Mucosa of gallbladder (tissue), 1 donor: ENCODE measurements around the gene CLDN25. TPM values are rescaled to one million over a fixed set of nuclear protein-coding genes. Genes with fewer than 3 reads are reported as not detected.

Source experiments
- DNase-seq: peaks from one replicate; pipeline ENCODE4 v3.0.0-alpha.2; 2020; ENCODE audit warnings: low spot score
- total RNA-seq: library from RNA; stranded (reverse); gene quantifications from one replicate; pipeline ENCODE4 v1.2.1, GENCODE V29; 2021
- donor health status: DM: no; HTN: no; CAD: no.

CLDN25 gene
- total RNA-seq, 1 donor from 2014 or later: not detected

DNA sequence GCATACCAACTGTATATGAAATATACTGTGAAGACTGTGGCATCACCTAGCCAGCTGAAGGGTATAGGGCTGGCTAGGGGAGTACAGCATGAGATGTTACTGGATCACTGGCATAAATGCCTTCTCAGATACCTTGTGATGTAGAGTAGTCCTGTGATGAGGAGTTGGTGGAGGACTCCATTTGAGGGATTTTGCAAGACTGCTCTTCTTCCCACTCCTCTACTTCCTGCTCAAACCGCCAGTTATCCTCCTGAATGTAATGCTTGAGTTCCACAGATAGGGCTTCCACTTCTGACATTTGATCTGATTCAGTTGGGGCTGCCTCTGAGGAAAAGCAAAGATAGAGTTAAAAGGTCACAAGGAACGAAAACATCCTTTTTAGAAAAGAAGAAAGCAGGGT lies 29.3 kb downstream of the CLDN25 start:
- DNase-seq: no peak

DNA sequence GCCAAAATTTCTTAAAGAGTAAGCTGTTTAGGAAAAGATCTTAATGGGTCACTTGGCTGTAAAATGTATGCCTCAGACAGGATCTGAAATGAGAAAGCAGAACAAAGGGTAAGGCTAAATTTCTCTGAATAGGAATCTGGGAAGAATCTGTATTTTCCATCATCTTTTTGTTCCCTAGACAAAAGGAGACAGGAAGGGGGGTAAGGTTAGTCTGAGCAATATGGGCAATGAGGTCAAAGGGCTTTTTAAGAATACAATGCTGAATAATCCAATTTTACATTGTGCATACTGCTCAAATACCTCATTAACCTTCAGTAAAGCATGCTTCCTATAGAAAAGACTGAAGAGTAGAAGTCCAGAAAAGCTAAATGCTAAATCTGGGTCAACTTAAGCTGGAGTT lies 34.6 kb downstream of the CLDN25 start:
- no peak for DNase-seq

DNA sequence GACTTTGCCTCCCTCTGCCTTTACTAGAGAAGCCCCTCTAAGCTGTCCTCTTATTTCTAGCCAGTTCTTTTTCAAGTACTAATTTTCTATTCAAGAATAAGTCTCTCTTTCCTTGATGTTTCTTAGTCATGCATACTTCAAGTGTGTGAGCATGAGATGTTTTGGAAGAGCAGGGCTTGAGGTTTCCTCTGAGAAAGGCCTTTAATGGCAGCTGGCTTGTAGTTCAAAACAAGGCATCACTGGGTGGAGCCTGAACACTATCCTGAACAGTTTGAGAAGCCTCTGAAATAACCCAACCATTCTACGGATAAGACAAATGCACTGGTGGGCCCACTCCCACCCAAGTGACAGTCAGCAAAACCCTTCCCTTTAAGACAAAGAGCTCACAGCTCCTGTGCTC lies 37.6 kb downstream of the CLDN25 start:
- no peak for DNase-seq

DNA sequence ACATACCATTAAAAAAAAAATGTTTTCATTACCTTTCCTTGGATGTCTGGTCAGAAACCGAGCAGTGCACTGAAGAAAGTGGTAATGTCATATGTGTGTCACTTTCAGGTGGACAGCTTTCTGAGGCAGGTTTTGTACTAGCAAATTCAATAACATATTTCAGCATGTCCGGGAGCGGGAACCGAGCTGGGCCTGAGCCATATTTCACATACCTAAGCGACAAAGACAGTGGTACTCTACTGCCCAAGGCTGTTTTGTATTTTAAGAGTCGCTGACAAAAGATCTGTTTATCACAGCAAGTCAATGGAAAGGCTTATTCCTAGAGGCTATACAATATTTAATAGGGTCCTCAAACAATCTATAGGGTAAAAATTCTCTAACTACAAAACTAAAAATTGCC lies 38.0 kb downstream of the CLDN25 start:
- DNase-seq: no peak

DNA sequence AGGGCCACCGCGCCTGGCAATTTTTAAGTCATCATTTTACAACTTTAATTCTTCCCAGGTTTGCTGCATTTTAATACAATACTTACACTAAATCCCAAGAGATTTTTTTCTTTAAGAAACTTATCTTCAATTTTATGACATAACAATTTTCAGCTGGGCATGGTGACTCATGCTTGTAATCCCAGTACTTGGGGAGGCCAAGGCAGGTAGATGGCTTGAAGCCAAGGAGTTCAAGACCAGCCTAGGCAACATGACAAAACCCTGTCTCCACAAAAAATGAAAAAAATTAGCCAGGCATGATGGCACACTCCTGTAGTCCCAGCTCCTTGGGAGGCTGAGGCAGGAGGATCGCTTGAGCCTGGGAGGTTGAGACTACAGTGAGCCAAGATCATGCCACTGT lies 38.8 kb downstream of the CLDN25 start:
- no peak for DNase-seq

DNA sequence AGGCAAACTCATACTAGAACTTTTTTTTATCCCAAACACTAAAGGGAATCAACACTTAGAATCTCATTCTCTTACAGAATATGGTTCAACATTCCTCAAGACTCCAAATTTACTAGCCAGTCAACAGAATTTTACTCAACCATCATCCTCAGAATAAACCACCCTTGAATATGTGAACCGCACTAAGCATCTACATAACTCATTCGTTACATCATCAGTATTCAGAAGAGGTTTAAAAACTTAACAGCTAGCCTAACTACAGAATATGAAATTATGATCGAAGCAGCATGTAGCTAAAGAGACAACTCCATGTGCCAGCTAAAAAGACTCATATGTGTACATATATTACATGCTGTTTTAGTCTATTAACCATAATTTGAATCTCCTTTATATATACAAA lies 47.9 kb downstream of the CLDN25 start:
- no peak for DNase-seq

DNA sequence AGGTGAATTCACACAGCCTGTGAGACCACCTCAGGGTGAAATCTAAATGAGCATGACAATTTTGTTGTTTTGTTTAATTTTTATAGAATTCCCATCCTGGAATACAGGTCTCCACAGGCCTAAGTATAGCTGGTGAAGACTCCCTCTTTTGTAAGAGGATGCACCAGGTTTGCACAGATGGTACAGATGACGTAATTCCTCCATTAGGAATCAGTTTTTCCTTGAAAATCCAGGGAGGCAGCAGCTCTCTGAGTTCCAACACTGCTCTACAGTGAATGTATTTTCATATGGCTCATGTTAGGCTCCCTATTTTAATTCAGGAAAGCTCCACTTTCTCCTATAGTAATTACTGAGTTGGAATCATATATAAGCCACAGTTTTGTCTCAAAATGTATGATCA lies 48.6 kb downstream of the CLDN25 start:
- DNase-seq: no peak

DNA sequence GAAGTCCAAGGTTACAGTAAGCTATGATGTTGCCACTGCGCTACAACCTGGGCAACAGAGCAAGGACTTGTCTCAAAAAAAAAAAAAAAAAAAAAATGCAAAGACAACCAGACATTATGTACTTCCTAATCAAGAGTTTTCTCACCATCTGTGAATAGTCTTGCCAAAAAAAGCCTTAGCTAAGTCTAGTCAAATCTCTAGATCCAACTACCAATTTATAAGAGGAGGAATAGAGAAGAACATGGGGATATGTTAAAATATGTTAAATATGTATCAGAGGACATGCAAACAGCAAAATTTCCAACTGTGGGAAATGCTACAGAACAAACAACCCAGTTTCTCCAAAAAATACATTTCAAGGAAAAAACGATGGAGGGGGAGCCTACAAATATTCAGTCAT lies 50.2 kb downstream of the CLDN25 start:
- no peak for DNase-seq

Other genes starting within 250 kb of the CLDN25 start
- gene TMPRSS5, start 73.5 kb upstream of the CLDN25 start, total RNA-seq: 2.0 TPM
- gene ZW10, start 6.1 kb upstream of the CLDN25 start, total RNA-seq: 10.3 TPM
- 19.9 TPM for gene USP28, start 95.8 kb downstream of the CLDN25 start, total RNA-seq
- not detected for gene HTR3B, start 125.0 kb downstream of the CLDN25 start, total RNA-seq
- 0.29 TPM for gene HTR3A, start 195.3 kb downstream of the CLDN25 start, total RNA-seq